NCI-H2196 treated with DMSO at 0.1 percent for 48 hours (cell line): ENCODE data around the gene COL5A2.

Experiments
- DNase-seq: peaks from one replicate; lab custom pipeline; 2025; ENCODE audit not compliant: unreplicated experiment; lab: John Stamatoyannopoulos, UW

Gene COL5A2

DNA sequence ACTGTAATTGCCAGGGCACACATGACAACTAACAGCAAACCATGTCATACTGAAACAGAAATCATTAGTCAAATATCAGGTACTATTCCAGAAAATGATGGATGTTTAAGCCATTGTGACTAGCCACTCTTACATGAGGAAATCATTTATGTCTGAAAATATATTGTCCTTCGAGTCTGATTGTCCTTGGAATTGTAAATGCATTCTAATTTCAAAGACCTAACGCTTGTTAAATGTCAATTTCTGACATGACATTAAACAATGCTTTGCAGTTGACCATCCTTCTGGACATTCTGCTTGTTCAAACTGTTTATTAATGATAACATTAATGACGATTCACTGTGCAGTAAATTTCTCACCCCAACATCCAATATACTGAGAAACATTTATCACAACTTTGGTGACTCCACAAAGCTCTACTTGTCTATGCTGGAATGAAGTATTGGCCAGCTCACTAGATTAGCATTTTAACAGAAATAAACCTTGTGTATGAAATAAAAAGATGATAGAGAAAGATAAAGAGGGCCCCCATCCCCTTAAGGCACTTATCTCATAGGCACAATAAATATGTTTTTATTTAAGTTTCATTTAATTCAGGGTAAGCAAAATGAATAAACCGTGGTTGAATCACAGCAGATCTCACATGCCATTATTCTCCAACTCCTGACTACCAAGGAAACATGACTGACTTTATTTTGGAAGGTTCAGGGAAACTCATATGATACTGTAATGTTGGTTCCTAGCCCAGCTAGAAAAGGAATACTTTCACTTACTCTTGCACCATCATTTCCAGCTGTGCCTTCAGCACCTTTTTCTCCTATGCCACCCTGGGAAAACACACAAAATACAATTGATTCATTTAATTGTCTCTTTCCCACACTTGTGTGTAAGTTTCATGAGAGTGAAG lies 123.1 kb downstream of the COL5A2 start:
- DNase-seq: no peak

DNA sequence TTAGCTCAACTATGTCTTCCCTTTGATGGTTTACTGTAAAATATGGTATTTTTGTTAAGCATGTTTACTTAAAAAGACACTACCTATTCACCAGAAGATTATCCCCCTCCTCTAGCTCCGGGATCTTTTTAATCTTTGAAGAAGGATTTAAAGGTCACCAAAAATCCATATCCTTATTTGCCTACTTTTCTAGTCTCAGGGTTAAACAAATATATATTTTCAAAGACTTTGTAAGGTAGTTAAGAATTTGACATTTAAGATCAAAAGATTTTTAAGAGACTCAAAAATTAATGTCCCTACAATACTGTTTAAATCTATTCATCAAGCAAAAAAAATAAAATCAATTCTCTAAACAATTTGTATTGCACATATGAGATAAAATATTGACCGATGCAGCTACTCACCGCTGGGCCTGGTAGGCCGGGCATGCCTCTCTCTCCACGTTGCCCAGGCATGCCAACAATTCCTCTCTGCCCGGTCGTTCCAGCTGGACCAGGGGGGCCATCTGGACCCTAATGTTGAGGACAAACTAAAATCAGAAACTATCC lies 129.3 kb downstream of the COL5A2 start:
- no peak for DNase-seq

GRCh38 chr2:189049709-189050164 lies 129.8 kb downstream of the COL5A2 start:
- no peak for DNase-seq

DNA sequence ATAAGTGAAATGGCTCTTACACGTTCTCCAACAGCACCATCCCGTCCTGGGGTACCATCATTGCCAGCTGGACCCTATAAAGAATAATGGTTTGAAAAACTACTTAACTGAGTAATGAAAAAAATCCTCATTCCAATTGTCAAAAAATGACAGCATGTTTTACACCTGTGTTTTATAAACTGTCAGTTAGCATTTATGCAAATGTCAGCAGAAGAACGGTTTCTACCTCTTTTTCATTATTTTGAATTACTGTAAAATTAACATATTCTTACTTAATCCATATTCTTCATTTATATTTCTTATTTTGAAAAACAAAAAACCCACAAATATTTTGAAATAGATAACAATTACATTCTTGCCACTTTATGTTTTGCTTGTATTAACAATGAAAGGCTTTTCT lies 131.4 kb downstream of the COL5A2 start:
- DNase-seq: no peak

DNA sequence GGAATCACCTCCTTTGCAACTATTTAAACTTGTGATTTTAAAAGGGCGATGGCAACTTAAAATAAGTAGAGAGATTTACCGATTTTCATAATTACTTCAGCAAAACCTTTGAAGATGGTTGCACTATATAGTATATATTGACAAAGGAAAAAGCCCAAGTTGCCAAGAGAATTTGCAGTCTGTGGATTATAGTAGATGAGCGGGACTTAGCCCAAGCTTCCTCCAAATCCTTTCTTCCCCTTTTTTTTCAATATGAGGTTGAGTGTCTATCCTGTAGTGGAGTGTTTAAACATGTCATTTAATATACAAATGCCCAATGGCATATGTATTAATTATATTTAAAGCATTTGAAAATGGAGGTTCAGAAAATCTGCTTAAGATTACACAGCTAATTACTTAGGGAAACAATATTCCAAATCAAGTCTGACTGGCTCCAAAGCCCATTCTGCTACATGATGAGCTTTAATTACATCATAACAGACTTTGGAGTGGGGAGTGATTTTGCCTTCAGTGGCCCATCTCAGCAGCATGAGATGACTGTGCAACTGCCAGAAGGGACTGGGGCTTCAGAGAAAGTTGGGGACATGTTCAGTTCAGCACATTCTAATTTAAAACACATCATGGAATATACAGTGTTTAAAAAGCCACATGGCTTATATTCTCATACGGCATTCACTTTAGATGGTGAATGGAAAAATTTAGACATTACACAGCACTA lies 132.2 kb downstream of the COL5A2 start:
- DNase-seq: no peak

DNA sequence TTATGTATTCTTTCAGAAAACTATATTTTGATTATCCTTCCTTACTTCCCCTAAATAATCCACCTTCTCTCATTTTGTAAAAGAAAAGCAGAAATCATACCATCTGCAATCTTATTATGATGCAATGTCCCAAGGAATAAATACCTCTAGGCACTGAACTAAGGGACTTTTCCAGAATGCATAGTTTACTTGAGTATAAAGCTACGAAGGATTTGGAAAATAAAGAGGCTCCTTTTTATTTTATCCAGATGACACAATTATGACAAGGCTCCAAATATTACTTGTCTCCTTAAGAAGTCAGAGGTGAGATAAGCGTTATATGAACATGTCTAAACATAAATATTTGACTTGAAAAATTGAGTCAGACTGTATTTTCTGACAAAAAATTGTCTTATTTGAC lies 133.2 kb downstream of the COL5A2 start:
- DNase-seq: no peak

GRCh38 chr2:189045836-189046235 lies 133.7 kb downstream of the COL5A2 start:
- no peak for DNase-seq

DNA sequence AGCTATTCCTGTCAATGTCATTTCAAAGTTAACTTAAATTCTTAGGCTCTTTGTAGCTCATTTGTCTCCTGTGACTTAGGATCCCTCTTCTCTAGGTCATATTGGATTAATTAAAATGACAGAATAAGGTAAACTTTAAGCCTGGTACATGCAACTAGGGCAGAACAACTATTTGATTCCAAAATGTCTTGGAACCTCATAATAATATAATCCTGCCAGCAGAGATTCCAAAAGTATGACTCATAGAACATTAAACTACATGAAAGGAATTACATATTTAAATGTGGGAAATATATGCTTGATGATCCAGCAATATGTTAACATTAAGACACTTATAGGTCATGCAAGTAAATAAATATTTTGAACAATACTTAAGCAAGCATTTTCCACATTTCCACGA lies 142.0 kb downstream of the COL5A2 start:
- DNase-seq: no peak

DNA sequence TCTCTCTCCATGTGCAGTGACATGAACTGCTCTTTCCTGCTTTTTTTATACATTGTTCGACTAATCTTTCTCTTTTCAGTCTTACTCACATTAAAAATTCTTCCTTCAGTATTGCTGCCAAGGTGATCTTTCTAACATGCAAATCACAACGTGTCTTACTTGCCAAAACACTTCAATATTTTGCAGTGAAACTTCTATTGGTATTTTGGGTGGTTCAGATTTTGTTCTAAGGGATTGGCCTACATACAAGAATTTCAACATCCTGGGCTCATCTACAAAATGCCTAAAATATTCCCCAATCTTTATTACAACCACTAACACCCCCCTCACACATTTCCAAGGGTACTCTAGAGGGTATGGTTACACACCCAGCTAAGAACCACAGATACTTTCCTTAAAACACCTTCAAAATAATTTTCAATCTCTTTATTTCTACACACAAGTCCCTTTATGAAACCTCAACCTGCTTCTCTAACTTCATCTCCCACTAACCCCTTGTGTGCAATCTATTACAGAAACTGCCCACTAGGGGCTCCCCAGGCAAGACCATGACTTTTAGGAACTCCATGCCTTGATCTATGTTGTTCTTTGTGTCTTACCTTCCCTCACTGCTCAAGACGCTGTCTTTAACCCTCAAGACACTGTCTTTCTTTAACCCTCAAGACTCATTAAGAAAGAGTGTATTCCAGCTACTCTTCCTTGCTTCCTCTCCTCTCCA lies 154.5 kb downstream of the COL5A2 start:
- DNase-seq: no peak

DNA sequence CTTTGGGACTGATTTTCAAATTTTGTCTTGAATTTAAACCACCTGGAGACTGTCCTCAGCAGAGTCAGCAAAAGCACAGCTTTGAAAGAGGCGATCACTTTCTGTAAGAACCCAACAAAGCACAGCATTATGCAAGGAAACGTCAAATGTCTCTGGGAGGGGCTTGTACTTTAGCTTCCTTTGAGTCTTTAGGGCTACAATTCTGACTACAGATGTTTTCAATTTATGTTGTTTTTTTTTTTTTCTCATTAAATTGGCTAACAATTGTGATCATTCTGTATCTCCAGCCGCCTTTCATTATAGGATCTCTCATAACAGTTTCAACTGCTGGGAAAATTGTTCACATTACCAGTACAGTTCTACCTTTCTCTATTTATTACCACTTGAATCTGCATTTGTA lies 157.1 kb downstream of the COL5A2 start:
- no peak for DNase-seq

DNA sequence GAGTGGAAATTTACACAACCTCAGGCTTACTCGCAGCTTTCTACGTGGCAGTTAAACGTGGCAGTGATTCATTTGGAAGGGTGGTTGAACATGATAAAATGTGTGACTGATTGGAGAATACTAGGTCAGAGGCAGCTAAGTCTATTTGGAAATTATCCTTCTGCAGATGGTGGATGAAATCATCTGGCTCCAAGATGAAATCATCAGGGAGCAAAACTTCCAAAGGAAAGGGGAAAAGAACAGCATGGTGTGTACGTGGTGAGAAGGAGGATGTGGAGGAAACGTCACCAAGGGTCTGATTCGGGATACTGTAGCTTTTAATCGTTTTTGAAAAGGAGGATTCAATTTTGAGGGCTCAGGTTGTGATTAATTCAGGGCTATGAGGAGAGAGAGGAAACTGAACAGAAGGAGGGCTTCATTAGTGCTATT lies 157.5 kb downstream of the COL5A2 start:
- DNase-seq: no peak

DNA sequence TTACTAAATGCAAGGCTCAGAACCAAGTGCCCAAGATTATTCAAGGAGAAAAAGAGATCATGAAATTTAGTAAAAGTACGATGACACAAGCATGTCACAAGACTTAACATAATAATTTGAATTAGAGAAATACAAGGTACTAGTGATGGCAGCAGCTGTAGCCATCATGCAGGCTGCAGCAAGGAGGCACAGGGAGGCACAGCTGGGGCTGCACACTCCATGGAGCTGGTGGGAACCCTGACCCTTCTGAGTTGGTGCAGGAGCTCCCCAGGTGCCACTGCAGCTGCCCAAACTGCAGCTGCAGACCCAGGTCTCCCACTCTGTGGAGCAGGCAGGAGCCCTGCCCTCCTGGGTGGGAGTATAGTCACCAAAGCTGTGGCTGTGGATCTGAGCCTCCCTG lies 159.4 kb downstream of the COL5A2 start:
- no peak for DNase-seq

DNA sequence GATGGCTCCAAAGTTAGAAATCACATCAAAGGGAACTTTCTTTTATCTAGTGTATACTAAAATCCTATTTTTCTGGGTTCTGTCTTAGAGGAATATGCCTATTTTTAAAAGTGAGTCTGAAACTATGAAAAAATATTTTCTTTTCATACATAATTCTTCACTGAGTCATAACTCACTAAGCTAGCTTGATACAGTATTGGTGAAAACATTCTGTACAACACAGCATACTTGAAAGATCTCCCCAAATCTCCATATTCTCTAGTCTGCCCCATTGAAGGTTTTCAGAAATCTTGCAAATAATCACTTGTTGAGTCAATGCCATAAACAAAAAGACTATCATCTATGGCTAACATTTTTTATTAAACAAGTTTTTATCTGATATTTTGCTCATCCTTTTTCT lies 160.9 kb downstream of the COL5A2 start:
- DNase-seq: no peak

GRCh38 chr2:189016311-189016861 lies 163.2 kb downstream of the COL5A2 start:
- no peak for DNase-seq

- no peak for DNase-seq
Observed at GRCh38 chr2:189015359-189015758, 164.2 kb downstream of the COL5A2 start.

GRCh38 chr2:189014449-189015138 lies 165.0 kb downstream of the COL5A2 start:
- no peak for DNase-seq

DNA sequence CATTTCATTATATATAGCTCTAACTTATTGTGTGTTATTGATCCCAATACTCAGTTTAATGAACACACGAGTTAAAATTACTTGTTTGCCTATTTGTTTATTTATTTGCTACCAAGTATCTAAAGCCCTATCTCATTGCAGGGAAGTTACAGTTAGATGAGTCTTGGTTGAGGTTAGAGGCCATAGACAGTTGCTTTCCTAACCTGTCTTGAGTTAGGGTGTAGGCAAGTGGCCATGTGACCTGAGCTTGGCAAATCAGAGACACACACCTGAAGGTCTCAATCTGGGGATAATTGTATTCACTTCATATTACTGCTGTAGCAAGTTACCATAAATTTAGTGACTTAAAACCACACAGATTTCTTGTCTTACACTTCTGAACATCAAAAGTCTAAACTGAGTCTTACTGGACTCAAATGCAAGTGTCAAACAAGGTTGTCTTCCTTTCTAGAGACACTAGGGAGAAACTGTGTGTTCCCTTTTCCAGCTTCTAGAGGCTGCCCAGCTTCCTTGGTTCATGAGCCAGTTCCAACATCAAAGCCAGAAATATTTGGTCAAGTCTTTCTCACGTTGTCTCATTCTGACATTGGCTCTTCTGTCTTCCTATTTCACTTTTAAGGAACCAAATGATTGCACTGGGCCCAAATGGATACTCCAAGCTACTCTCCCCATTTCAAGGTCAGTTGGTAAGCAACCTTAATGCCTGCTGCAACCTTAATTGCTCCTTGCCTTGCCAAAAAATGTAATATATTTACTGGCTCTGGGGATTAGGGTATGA lies 165.7 kb downstream of the COL5A2 start:
- no peak for DNase-seq

DNA sequence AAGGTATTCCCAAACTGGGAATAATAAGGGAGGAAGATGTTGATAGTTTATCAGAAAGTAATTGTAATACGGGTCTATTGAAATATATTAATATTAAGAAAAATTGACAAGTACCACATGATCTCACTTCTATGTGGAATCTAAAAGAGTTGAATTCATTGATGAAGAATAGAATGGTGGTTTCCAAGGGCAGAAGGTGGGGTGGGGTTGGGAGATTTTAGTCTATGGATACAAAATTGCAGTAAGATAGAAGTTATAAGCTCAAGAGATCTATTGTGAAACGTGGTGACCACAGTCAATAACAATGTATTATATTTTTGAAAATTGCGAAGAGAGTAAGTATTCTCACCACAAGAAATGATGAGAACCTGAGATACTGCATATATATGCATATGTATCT lies 166.5 kb downstream of the COL5A2 start:
- no peak for DNase-seq

DNA sequence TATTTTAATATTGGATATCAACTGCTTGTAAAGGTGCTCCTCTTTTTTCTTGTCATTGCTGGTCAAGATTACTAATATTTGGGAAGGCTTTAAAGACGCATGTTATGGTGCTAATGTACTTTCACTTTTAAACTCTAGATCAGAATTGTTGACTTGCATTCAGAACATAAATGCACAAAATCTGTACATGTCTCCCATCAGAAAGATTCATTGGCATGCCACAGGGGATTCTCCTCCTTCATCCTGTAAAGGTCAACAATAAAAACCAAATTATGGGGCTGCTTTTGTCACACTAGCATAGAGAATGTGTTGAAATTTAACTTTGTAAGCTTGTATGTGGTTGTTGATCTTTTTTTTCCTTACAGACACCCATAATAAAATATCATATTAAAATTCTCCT lies 167.2 kb downstream of the COL5A2 start:
- no peak for DNase-seq

DNA sequence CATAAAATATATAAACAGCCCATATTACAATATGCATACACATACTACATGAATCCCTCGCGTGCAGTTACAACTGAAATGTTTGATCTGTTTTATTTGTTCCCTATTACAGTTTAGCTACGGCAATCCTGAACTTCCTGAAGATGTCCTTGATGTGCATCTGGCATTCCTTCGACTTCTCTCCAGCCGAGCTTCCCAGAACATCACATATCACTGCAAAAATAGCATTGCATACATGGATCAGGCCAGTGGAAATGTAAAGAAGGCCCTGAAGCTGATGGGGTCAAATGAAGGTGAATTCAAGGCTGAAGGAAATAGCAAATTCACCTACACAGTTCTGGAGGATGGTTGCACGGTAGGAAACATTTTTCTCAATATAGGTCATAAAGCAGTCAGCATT lies 169.0 kb downstream of the COL5A2 start:
- no peak for DNase-seq
